ENCODE data around the gene ITGA11. TPM values are rescaled to one million over a fixed set of nuclear protein-coding genes. Genes with fewer than 3 reads are reported as not detected.

Gene ITGA11
- total RNA-seq, 2 experiments from 2014 or later, result under 0.01 TPM; not detected in 1

GRCh38 chr15:68261980-68262379 is 170.0 kb downstream of the ITGA11 start:
- H3K27ac ChIP-seq (ENCODE audit: low read depth, low read length, poor library complexity, severe bottlenecking), result no peak overlapping the region
- POLR2A ChIA-PET, result interaction anchor here (0.6 to 1.4 kb wide), 3 partner anchors 35 to 409 kb away, joined by 3 to 6 read pairs (median 3); no protein-coding TSS in a partner anchor
- H3K36me3 ChIP-seq (ENCODE audit: insufficient read depth, low read length), result no peaks in the 10 kb centered on the region
- H3K79me2 ChIP-seq (ENCODE audit: insufficient read depth, low read depth, low read length), result no peaks in the 10 kb centered on the region
- intact Hi-C loops (cut with micrococcal nuclease; ENCODE audit: unreplicated experiment), result no loop called here
- H3K4me2 ChIP-seq (ENCODE audit: low read length), result no peak overlapping the region
- no peak overlapping the region for H2AFZ ChIP-seq (ENCODE audit: low read length)
- no peak for DNase-seq (ENCODE audit: low spot score)
- no peaks in the 10 kb centered on the region for H4K20me1 ChIP-seq (ENCODE audit: insufficient read depth, low read length)
- BruUV-seq (replicated peaks), result no TSS peak
- no peaks in the 10 kb centered on the region for H3K9me3 ChIP-seq (ENCODE audit: low read length)
- no peak for TF ChIP-seq CTCF (conservative IDR thresholded peaks at IDR 0.05; ENCODE audit: low read length)
- no peak for TF ChIP-seq EZH2phosphoT487 (IDR thresholded peaks at IDR 0.05; ENCODE audit: borderline replicate concordance, low read depth, low read length)
- H3K4me3 ChIP-seq (ENCODE audit: low read depth, low read length, poor library complexity, severe bottlenecking), result no peak overlapping the region
- CTCF ChIA-PET (ENCODE audit: unreplicated experiment), result no interaction called here
- H3K9me2 ChIP-seq (ENCODE audit: insufficient read depth, low read length), result no peaks in the 10 kb centered on the region
- H3K4me1 ChIP-seq (ENCODE audit: insufficient read depth, low read length, poor library complexity, severe bottlenecking), result peaks cover 5% of the 10 kb centered on the region

GRCh38 chr15:68261241-68261640 is 170.7 kb downstream of the ITGA11 start:
- intact Hi-C loops (cut with micrococcal nuclease; ENCODE audit: unreplicated experiment), result no loop called here
- H3K9me2 ChIP-seq (ENCODE audit: insufficient read depth, low read length), result no peaks in the 10 kb centered on the region
- BruUV-seq (replicated peaks), result no TSS peak
- H3K36me3 ChIP-seq (ENCODE audit: insufficient read depth, low read length), result no peaks in the 10 kb centered on the region
- H3K4me2 ChIP-seq (ENCODE audit: low read length), result no peak overlapping the region
- no peak overlapping the region for H3K4me3 ChIP-seq (ENCODE audit: low read depth, low read length, poor library complexity, severe bottlenecking)
- no peak overlapping the region for H2AFZ ChIP-seq (ENCODE audit: low read length)
- no peak overlapping the region for H3K27ac ChIP-seq (ENCODE audit: low read depth, low read length, poor library complexity, severe bottlenecking)
- ChIA-PET CTCF (ENCODE audit: unreplicated experiment) (no interaction called here), POLR2A (interaction anchor here (0.7 to 1.4 kb wide), 2 partner anchors 35 to 37 kb away, joined by 3 read pairs; no protein-coding TSS in a partner anchor)
- H3K79me2 ChIP-seq (ENCODE audit: insufficient read depth, low read depth, low read length), result no peaks in the 10 kb centered on the region
- TF ChIP-seq EZH2phosphoT487 (IDR thresholded peaks at IDR 0.05; ENCODE audit: borderline replicate concordance, low read depth, low read length), result no peak
- TF ChIP-seq CTCF (conservative IDR thresholded peaks at IDR 0.05; ENCODE audit: low read length), result no peak
- H3K9me3 ChIP-seq (ENCODE audit: low read length), result no peaks in the 10 kb centered on the region
- H3K4me1 ChIP-seq (ENCODE audit: insufficient read depth, low read length, poor library complexity, severe bottlenecking), result peaks cover 8% of the 10 kb centered on the region
- no peaks in the 10 kb centered on the region for H4K20me1 ChIP-seq (ENCODE audit: insufficient read depth, low read length)
- DNase-seq (ENCODE audit: low spot score), result no peak

GRCh38 chr15:68259883-68260282 is 172.1 kb downstream of the ITGA11 start:
- no TSS peak for BruUV-seq (replicated peaks)
- Histone ChIP-seq H3K36me3 (ENCODE audit: insufficient read depth, low read length) (no peaks in the 10 kb centered on the region), H2AFZ (ENCODE audit: low read length) (no peak overlapping the region), H3K79me2 (ENCODE audit: insufficient read depth, low read depth, low read length) (no peaks in the 10 kb centered on the region), H4K20me1 (ENCODE audit: insufficient read depth, low read length) (no peaks in the 10 kb centered on the region), H3K4me1 (ENCODE audit: insufficient read depth, low read length, poor library complexity, severe bottlenecking) (peaks cover 8% of the 10 kb centered on the region), H3K4me3 (ENCODE audit: low read depth, low read length, poor library complexity, severe bottlenecking) (no peak overlapping the region), H3K27ac (ENCODE audit: low read depth, low read length, poor library complexity, severe bottlenecking) (no peak overlapping the region), H3K9me2 (ENCODE audit: insufficient read depth, low read length) (no peaks in the 10 kb centered on the region), H3K4me2 (ENCODE audit: low read length) (no peak overlapping the region), H3K9me3 (ENCODE audit: low read length) (no peaks in the 10 kb centered on the region)
- DNase-seq (ENCODE audit: low spot score), result no peak
- ChIA-PET POLR2A (interaction anchor here (1.5 kb wide), 1 partner anchor 18 kb away, joined by 4 read pairs; the partner anchor contains the start of gene FEM1B), CTCF (ENCODE audit: unreplicated experiment) (no interaction called here)
- intact Hi-C loops (cut with micrococcal nuclease; ENCODE audit: unreplicated experiment), result no loop called here
- TF ChIP-seq EZH2phosphoT487 (IDR thresholded peaks at IDR 0.05; ENCODE audit: borderline replicate concordance, low read depth, low read length) (no peak), CTCF (conservative IDR thresholded peaks at IDR 0.05; ENCODE audit: low read length) (no peak)
